Testis (tissue), 2 donors: Measurements from ENCODE around the gene SDR42E2.

Experiments
- POLR2A ChIP-seq: fragments of 450-650 bp; IDR thresholded peaks from one replicate; pipeline ENCODE4 v1.6.1; 2017; ENCODE audit warnings: antibody characterized with exemption, mild to moderate bottlenecking, moderate library complexity
- TF ChIP-seq, protein P1 (sequence below), 3 experiments: fragments of 450-650 bp in 2 of 3; fragments of 200-600 bp in 1 of 3; sonication (generic) in 1 of 3; IDR thresholded peaks; one replicate each; pipeline ENCODE4 v1.5.1; 2016 to 2019; ENCODE audit warnings: antibody characterized with exemption in 3 of 3, mild to moderate bottlenecking in 2 of 3, moderate library complexity in 1 of 3

DNA sequence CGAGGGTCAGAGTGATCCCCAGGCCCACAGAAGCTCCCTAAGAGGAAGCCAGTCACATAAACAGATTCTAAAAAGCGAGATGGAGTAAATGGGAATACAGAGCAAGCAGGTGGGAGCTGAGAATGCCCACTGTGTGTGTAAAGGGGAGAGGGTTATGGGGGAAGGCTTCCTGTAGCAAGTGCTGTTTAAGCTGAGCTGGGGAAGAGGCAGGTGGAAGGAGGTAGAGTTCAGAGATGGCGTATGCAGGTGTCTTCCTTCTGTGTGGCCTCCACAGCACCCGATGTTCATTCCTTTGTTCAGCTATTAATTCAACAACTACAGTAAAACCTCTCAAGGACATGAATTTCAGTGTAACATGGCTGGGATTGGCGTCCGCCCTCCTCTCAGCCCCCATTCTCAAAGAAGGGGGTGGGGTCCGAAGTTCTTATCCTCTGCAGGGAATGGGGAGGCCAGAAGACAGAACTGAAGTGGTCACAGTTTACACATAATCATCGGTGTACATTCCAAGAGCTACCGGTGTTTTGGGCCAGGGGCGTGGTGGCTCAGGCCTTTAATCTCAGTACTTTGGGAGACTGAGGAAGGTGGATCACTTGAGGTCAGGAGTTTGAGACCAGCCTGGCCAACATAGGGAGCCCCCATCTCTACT, 45.5 kb downstream of the SDR42E2 start:
- TF ChIP-seq, protein P1, sequence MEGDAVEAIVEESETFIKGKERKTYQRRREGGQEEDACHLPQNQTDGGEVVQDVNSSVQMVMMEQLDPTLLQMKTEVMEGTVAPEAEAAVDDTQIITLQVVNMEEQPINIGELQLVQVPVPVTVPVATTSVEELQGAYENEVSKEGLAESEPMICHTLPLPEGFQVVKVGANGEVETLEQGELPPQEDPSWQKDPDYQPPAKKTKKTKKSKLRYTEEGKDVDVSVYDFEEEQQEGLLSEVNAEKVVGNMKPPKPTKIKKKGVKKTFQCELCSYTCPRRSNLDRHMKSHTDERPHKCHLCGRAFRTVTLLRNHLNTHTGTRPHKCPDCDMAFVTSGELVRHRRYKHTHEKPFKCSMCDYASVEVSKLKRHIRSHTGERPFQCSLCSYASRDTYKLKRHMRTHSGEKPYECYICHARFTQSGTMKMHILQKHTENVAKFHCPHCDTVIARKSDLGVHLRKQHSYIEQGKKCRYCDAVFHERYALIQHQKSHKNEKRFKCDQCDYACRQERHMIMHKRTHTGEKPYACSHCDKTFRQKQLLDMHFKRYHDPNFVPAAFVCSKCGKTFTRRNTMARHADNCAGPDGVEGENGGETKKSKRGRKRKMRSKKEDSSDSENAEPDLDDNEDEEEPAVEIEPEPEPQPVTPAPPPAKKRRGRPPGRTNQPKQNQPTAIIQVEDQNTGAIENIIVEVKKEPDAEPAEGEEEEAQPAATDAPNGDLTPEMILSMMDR (IDR thresholded peaks at IDR 0.05): no peak
- TF ChIP-seq POLR2A: no peak
